Measurements from ENCODE around the gene HACD3. TPM values are rescaled to one million over a fixed set of nuclear protein-coding genes. Genes with fewer than 3 reads are reported as not detected.

Gene HACD3
- total RNA-seq, 1 donor from 2014 or later, result 123 TPM

GRCh38 chr15:65524226-65524625 lies 6.0 kb upstream of the HACD3 start:
- TF ChIP-seq CTCF (conservative IDR thresholded peaks at IDR 0.05), result no peak
- no peak for DNase-seq (ENCODE audit: extremely low spot score, unreplicated experiment)
- Mint-ChIP-seq H3K4me3 (no peak overlapping the region), H3K36me3 (no peaks in the 10 kb centered on the region), H3K27me3 (no peaks in the 10 kb centered on the region), H3K27ac (no peak overlapping the region), H3K4me1 (ENCODE audit: unreplicated experiment) (no peaks in the 10 kb centered on the region), H3K9me3 (no peaks in the 10 kb centered on the region)

- no peak for TF ChIP-seq CTCF (conservative IDR thresholded peaks at IDR 0.05)
- H3K4me3 Mint-ChIP-seq, result no peak overlapping the region
- DNase-seq (ENCODE audit: extremely low spot score, unreplicated experiment), result no peak
- H3K27me3 Mint-ChIP-seq, result no peaks in the 10 kb centered on the region
- no peak overlapping the region for H3K27ac Mint-ChIP-seq
- no peaks in the 10 kb centered on the region for H3K9me3 Mint-ChIP-seq
- H3K4me1 Mint-ChIP-seq (ENCODE audit: unreplicated experiment), result peaks cover 4% of the 10 kb centered on the region
- no peaks in the 10 kb centered on the region for H3K36me3 Mint-ChIP-seq
Measured at GRCh38 chr15:65525622-65526021, 4.6 kb upstream of the HACD3 start.

- H3K27me3 Mint-ChIP-seq, result no peaks in the 10 kb centered on the region
- peaks cover 3% of the 10 kb centered on the region for H3K36me3 Mint-ChIP-seq
- H3K27ac Mint-ChIP-seq, result no peak overlapping the region
- DNase-seq (ENCODE audit: extremely low spot score, unreplicated experiment), result no peak
- no peaks in the 10 kb centered on the region for H3K9me3 Mint-ChIP-seq
- H3K4me1 Mint-ChIP-seq (ENCODE audit: unreplicated experiment), result peaks cover 23% of the 10 kb centered on the region
- peak; percentile 25 for TF ChIP-seq CTCF (conservative IDR thresholded peaks at IDR 0.05)
- no peak overlapping the region for H3K4me3 Mint-ChIP-seq
Measured at GRCh38 chr15:65528461-65529060, 1.7 kb upstream of the HACD3 start.

- peak overlapping the region; percentile 92 for H3K4me3 Mint-ChIP-seq
- peaks cover 10% of the 10 kb centered on the region for H3K36me3 Mint-ChIP-seq
- TF ChIP-seq CTCF (conservative IDR thresholded peaks at IDR 0.05), result no peak
- no peak for DNase-seq (ENCODE audit: extremely low spot score, unreplicated experiment)
- H3K27me3 Mint-ChIP-seq, result no peaks in the 10 kb centered on the region
- no peaks in the 10 kb centered on the region for H3K9me3 Mint-ChIP-seq
- peak overlapping the region; percentile 80 for H3K27ac Mint-ChIP-seq
- peaks cover 32% of the 10 kb centered on the region for H3K4me1 Mint-ChIP-seq (ENCODE audit: unreplicated experiment)
Measured at GRCh38 chr15:65529762-65530317, 423 bp upstream of the HACD3 start.

- no peak for TF ChIP-seq CTCF (conservative IDR thresholded peaks at IDR 0.05)
- DNase-seq (ENCODE audit: extremely low spot score, unreplicated experiment), result no peak
- Mint-ChIP-seq H3K27ac (peak overlapping the region; percentile 92), H3K4me1 (ENCODE audit: unreplicated experiment) (peaks cover 32% of the 10 kb centered on the region), H3K9me3 (no peaks in the 10 kb centered on the region), H3K36me3 (peaks cover 14% of the 10 kb centered on the region), H3K27me3 (no peaks in the 10 kb centered on the region), H3K4me3 (peak overlapping the region; percentile 81)
Measured at GRCh38 chr15:65532738-65533051, 2.4 kb downstream of the HACD3 start.
